ENCODE measurements around the gene XPO5.

DNA sequence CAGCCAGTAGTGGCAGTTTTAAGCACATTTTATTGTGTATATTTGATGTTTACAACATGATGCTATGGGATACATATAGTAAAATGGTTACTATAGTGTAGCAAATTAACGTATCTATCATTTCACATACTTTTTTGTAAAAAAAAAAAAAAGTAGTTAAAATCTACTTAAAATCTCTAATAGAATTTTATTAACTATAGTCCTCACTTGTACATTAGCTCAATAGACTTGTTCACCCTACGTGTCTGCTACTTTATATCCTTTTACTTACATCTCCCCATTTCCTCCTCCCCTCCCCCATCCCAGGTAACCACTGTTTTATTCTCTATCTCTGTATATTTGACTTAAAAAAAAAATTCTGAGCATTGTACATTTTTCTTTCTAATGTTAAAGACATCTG is 30.2 kb upstream of the XPO5 start:
- TF ChIP-seq GATA2 (IDR thresholded peaks at IDR 0.05; ENCODE audit: low read depth, low read length) (no peak), GATA3 (IDR thresholded peaks at IDR 0.05; ENCODE audit: low read depth, low read length) (no peak)

Measured in SH-SY5Y (cell line).